ENCODE measurements around the gene DLX3.

Gene DLX3

GRCh38 chr17:50024808-50025207 is 29.8 kb upstream of the DLX3 start:
- TF ChIP-seq TOX (CRISPR knock-in tag; IDR thresholded peaks at IDR 0.05; ENCODE audit: borderline replicate concordance) (no peak), ZC3H10 (CRISPR knock-in tag; IDR thresholded peaks at IDR 0.05) (no peak), SNAI2 (CRISPR knock-in tag; IDR thresholded peaks at IDR 0.05) (no peak), ZNF565 (CRISPR knock-in tag; conservative IDR thresholded peaks at IDR 0.05; ENCODE audit: low read depth) (no peak), PPARA (CRISPR knock-in tag; IDR thresholded peaks at IDR 0.05; ENCODE audit: borderline replicate concordance) (no peak), BACH2 (CRISPR knock-in tag; IDR thresholded peaks at IDR 0.05; ENCODE audit: borderline replicate concordance) (no peak), TCF4 (CRISPR knock-in tag; IDR thresholded peaks at IDR 0.05; ENCODE audit: borderline replicate concordance) (no peak), ZNF8 (CRISPR knock-in tag; IDR thresholded peaks at IDR 0.05) (no peak), OSR1 (CRISPR knock-in tag; IDR thresholded peaks at IDR 0.05) (no peak), ISL1 (CRISPR knock-in tag; IDR thresholded peaks at IDR 0.05) (no peak), ZFP30 (CRISPR knock-in tag; IDR thresholded peaks at IDR 0.05) (no peak), POU6F1 (CRISPR knock-in tag; IDR thresholded peaks at IDR 0.05; ENCODE audit: borderline replicate concordance, low read depth) (no peak), ZNF70 (CRISPR knock-in tag; IDR thresholded peaks at IDR 0.05) (no peak)
- TF ChIP-seq, protein P1, sequence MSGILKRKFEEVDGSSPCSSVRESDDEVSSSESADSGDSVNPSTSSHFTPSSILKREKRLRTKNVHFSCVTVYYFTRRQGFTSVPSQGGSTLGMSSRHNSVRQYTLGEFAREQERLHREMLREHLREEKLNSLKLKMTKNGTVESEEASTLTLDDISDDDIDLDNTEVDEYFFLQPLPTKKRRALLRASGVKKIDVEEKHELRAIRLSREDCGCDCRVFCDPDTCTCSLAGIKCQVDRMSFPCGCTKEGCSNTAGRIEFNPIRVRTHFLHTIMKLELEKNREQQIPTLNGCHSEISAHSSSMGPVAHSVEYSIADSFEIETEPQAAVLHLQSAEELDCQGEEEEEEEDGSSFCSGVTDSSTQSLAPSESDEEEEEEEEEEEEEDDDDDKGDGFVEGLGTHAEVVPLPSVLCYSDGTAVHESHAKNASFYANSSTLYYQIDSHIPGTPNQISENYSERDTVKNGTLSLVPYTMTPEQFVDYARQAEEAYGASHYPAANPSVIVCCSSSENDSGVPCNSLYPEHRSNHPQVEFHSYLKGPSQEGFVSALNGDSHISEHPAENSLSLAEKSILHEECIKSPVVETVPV (CRISPR knock-in tag; IDR thresholded peaks at IDR 0.05), result no peak
- TF ChIP-seq, protein P2, sequence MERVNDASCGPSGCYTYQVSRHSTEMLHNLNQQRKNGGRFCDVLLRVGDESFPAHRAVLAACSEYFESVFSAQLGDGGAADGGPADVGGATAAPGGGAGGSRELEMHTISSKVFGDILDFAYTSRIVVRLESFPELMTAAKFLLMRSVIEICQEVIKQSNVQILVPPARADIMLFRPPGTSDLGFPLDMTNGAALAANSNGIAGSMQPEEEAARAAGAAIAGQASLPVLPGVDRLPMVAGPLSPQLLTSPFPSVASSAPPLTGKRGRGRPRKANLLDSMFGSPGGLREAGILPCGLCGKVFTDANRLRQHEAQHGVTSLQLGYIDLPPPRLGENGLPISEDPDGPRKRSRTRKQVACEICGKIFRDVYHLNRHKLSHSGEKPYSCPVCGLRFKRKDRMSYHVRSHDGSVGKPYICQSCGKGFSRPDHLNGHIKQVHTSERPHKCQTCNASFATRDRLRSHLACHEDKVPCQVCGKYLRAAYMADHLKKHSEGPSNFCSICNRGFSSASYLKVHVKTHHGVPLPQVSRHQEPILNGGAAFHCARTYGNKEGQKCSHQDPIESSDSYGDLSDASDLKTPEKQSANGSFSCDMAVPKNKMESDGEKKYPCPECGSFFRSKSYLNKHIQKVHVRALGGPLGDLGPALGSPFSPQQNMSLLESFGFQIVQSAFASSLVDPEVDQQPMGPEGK (CRISPR knock-in tag; IDR thresholded peaks at IDR 0.05; ENCODE audit: borderline replicate concordance), result no peak
- ATAC-seq, result no peak

GRCh38 chr17:50023520-50023919 is 28.5 kb upstream of the DLX3 start:
- TF ChIP-seq TOX (CRISPR knock-in tag; IDR thresholded peaks at IDR 0.05; ENCODE audit: borderline replicate concordance), result no peak
- TF ChIP-seq RARB (CRISPR knock-in tag; IDR thresholded peaks at IDR 0.05), result no peak
- no peak for ATAC-seq

GRCh38 chr17:50022463-50023130 is 27.6 kb upstream of the DLX3 start:
- TF ChIP-seq PPARA (CRISPR knock-in tag; IDR thresholded peaks at IDR 0.05; ENCODE audit: borderline replicate concordance) (no peak), ISL1 (CRISPR knock-in tag; IDR thresholded peaks at IDR 0.05) (no peak), POU6F1 (CRISPR knock-in tag; IDR thresholded peaks at IDR 0.05; ENCODE audit: borderline replicate concordance, low read depth) (no peak), TSHZ2 (CRISPR knock-in tag; IDR thresholded peaks at IDR 0.05) (no peak), TOX (CRISPR knock-in tag; IDR thresholded peaks at IDR 0.05; ENCODE audit: borderline replicate concordance) (no peak), SNAI2 (CRISPR knock-in tag; IDR thresholded peaks at IDR 0.05) (no peak), ZFP30 (CRISPR knock-in tag; IDR thresholded peaks at IDR 0.05) (no peak), ZFP3 (CRISPR knock-in tag; IDR thresholded peaks at IDR 0.05) (no peak), ZNF8 (CRISPR knock-in tag; IDR thresholded peaks at IDR 0.05) (no peak), ZNF565 (CRISPR knock-in tag; conservative IDR thresholded peaks at IDR 0.05; ENCODE audit: low read depth) (no peak)
- TF ChIP-seq, protein P1 (CRISPR knock-in tag; IDR thresholded peaks at IDR 0.05), result no peak
- ATAC-seq, result no peak
